H9 (cell line): ENCODE data around the gene NPTN. TPM values are rescaled to one million over a fixed set of nuclear protein-coding genes. Genes with fewer than 3 reads are reported as not detected.

Experiments
- DNase-seq: peaks from one replicate; pipeline ENCODE4 v3.0.0-alpha.2; 2017
- H2AFZ ChIP-seq: one replicate; pipeline ENCODE4 v1.6.1; 2013; ENCODE audit warnings: mild to moderate bottlenecking, low read length, control low read depth, moderate library complexity
- H2AK5ac ChIP-seq: 2 replicates; pipeline ENCODE4 v1.6.1; 2013; ENCODE audit warnings: low read length, control low read depth, mixed read lengths; ENCODE audit not compliant: insufficient read length
- H2BK120ac ChIP-seq: one replicate; pipeline ENCODE4 v1.6.1; 2013; ENCODE audit warnings: low read depth, mild to moderate bottlenecking, low read length, control low read depth, inconsistent platforms; ENCODE audit not compliant: poor library complexity, severe bottlenecking
- H2BK12ac ChIP-seq: 2 replicates; pipeline ENCODE4 v1.6.1; 2013; ENCODE audit warnings: low read length, control low read depth, mixed read lengths, low read depth; ENCODE audit not compliant: insufficient read length
- H2BK15ac ChIP-seq: 2 replicates; pipeline ENCODE4 v1.6.1; 2013; ENCODE audit warnings: low read depth, low read length, control low read depth
- H2BK20ac ChIP-seq: one replicate; pipeline ENCODE4 v1.6.1; 2013; ENCODE audit warnings: low read depth, mild to moderate bottlenecking, low read length, control low read depth, inconsistent platforms; ENCODE audit not compliant: poor library complexity, severe bottlenecking
- H2BK5ac ChIP-seq: 2 replicates; pipeline ENCODE4 v1.6.1; 2013; ENCODE audit warnings: low read length, control low read depth, mixed read lengths; ENCODE audit not compliant: insufficient read length
- H3K14ac ChIP-seq: 2 replicates; pipeline ENCODE4 v1.6.1; 2013; ENCODE audit warnings: low read length, control low read depth; ENCODE audit not compliant: insufficient read depth
- H3K18ac ChIP-seq: 2 replicates; pipeline ENCODE4 v1.6.1; 2013; ENCODE audit warnings: low read depth, mild to moderate bottlenecking, mixed read lengths, low read length, control low read depth; ENCODE audit not compliant: insufficient read length
- H3K23ac ChIP-seq: 2 replicates; pipeline ENCODE4 v1.6.1; 2013; ENCODE audit warnings: low read length, control low read depth, mixed read lengths, low read depth; ENCODE audit not compliant: insufficient read length
- H3K23me2 ChIP-seq: 2 replicates; pipeline ENCODE4 v1.6.1; 2013; ENCODE audit warnings: low read depth, mild to moderate bottlenecking, mixed read lengths, low read length, control low read depth; ENCODE audit not compliant: insufficient read length, poor library complexity, severe bottlenecking
- H3K27ac ChIP-seq: 2 replicates; pipeline ENCODE4 v1.5.1; 2013; ENCODE audit warnings: low read length, control low read depth, mixed read lengths, low read depth; ENCODE audit not compliant: insufficient read length
- H3K27me3 ChIP-seq: 2 replicates; pipeline ENCODE4 v1.6.1; 2013; ENCODE audit warnings: low read length, control low read depth, inconsistent platforms; ENCODE audit not compliant: insufficient read depth
- H3K4ac ChIP-seq: 2 replicates; pipeline ENCODE4 v1.6.1; 2013; ENCODE audit warnings: low read depth, mild to moderate bottlenecking, control low read depth, inconsistent platforms, low read length, moderate library complexity
- H3K4me1 ChIP-seq: 2 replicates; pipeline ENCODE4 v1.6.1; 2013; ENCODE audit warnings: low read length, control low read depth, inconsistent platforms; ENCODE audit not compliant: insufficient read depth
- H3K4me2 ChIP-seq: 2 replicates; pipeline ENCODE4 v1.6.1; 2013; ENCODE audit warnings: low read length, control low read depth, mixed read lengths; ENCODE audit not compliant: insufficient read length, insufficient read depth
- H3K56ac ChIP-seq: 2 replicates; pipeline ENCODE4 v1.6.1; 2013; ENCODE audit warnings: low read depth, mild to moderate bottlenecking, mixed read lengths, low read length, control low read depth; ENCODE audit not compliant: insufficient read length
- H3K79me1 ChIP-seq: 2 replicates; pipeline ENCODE4 v1.6.1; 2013; ENCODE audit warnings: low read depth, mild to moderate bottlenecking, moderate library complexity, low read length, control low read depth, inconsistent platforms; ENCODE audit not compliant: insufficient read depth, poor library complexity, severe bottlenecking
- H3K79me2 ChIP-seq: 2 replicates; pipeline ENCODE4 v1.6.1; 2013; ENCODE audit warnings: low read length, control low read depth, inconsistent platforms; ENCODE audit not compliant: insufficient read depth
- H3K9ac ChIP-seq: 2 replicates; pipeline ENCODE4 v1.6.1; 2013; ENCODE audit warnings: low read length, control low read depth, mixed read lengths; ENCODE audit not compliant: insufficient read length; ENCODE audit errors: extremely low read depth
- H3K9me3 ChIP-seq: one replicate; pipeline ENCODE4 v1.6.1; 2013; ENCODE audit warnings: low read depth, low read length, inconsistent platforms; ENCODE audit not compliant: control insufficient read depth
- H3T11ph ChIP-seq: one replicate; pipeline ENCODE4 v1.6.1; 2013; ENCODE audit warnings: mild to moderate bottlenecking, low read length, control low read depth, inconsistent platforms
- H4K20me1 ChIP-seq: one replicate; pipeline ENCODE4 v1.6.1; 2013; ENCODE audit not compliant: control insufficient read depth, insufficient read length, insufficient read depth
- H4K5ac ChIP-seq: 2 replicates; pipeline ENCODE4 v1.6.1; 2013; ENCODE audit warnings: low read depth, mild to moderate bottlenecking, mixed read lengths, low read length, control low read depth; ENCODE audit not compliant: insufficient read length
- H4K8ac ChIP-seq: replicated peaks from 2 replicates; pipeline ENCODE4 v1.6.1; 2013; ENCODE audit warnings: low read length, control low read depth, mixed read lengths, low read depth; ENCODE audit not compliant: insufficient read length
- H4K91ac ChIP-seq: 2 replicates; pipeline ENCODE4 v1.6.1; 2013; ENCODE audit warnings: low read depth, mild to moderate bottlenecking, moderate library complexity, mixed read lengths, low read length, control low read depth; ENCODE audit not compliant: insufficient read length
- H3K27ac Mint-ChIP-seq, 3 experiments: 2 replicates in 2 of 3; 3 replicates in 1 of 3; pipeline ENCODE4 v1.8.0; 2020 to 2021; ENCODE audit warnings: mixed read lengths in 3 of 3, mild to moderate bottlenecking in 1 of 3, moderate library complexity in 1 of 3
- H3K27me3 Mint-ChIP-seq: 2 replicates; pipeline ENCODE4 v1.8.0; 2021; ENCODE audit warnings: low read depth, mild to moderate bottlenecking, moderate library complexity, mixed read lengths
- H3K36me3 Mint-ChIP-seq, 3 experiments: 2 replicates in 2 of 3; 3 replicates in 1 of 3; pipeline ENCODE4 v1.8.0; 2020 to 2021; ENCODE audit warnings: low read depth in 3 of 3, mixed read lengths in 3 of 3; ENCODE audit not compliant: insufficient read depth in 1 of 3
- H3K4me1 Mint-ChIP-seq, 2 experiments: 2 replicates each; pipeline ENCODE4 v1.8.0; 2020; ENCODE audit warnings: mixed read lengths in 2 of 2
- H3K4me3 Mint-ChIP-seq, 2 experiments: 2 replicates in 1 of 2; 3 replicates in 1 of 2; pipeline ENCODE4 v1.8.0; 2020 to 2021; ENCODE audit warnings: mild to moderate bottlenecking in 2 of 2, mixed read lengths in 2 of 2, moderate library complexity in 1 of 2
- H3K9me3 Mint-ChIP-seq, 2 experiments: 2 replicates in 1 of 2; 3 replicates in 1 of 2; pipeline ENCODE4 v1.8.0; 2020; ENCODE audit warnings: mild to moderate bottlenecking in 2 of 2, mixed read lengths in 2 of 2, moderate library complexity in 1 of 2
- WGBS: extraction: QIAGEN DNeasy Blood & Tissue Kit; methylation state at CpG from one replicate; pipeline ENCODE4 v1.1.7; 2013; ENCODE audit warnings: missing lambda C conversion rate, low lambda C conversion rate, mixed read lengths; ENCODE audit not compliant: insufficient read length; ENCODE audit errors: extremely low coverage; 5-methylcytosine and 5-hydroxymethylcytosine counted together
- total RNA-seq: library from RNA; stranded (reverse); gene quantifications from 2 replicates; pipeline ENCODE4 v1.2.1, GENCODE V29; 2021
- TF ChIP-seq, protein P1 (sequence below): fragments of 200-600 bp; sonication (generic); conservative IDR thresholded peaks from 3 replicates; pipeline ENCODE4 v1.8.0; 2021; ENCODE audit warnings: antibody characterized with exemption, mild to moderate bottlenecking

The NPTN gene
- total RNA-seq, 1 experiment from 2014 or later: 89.1 TPM

DNA sequence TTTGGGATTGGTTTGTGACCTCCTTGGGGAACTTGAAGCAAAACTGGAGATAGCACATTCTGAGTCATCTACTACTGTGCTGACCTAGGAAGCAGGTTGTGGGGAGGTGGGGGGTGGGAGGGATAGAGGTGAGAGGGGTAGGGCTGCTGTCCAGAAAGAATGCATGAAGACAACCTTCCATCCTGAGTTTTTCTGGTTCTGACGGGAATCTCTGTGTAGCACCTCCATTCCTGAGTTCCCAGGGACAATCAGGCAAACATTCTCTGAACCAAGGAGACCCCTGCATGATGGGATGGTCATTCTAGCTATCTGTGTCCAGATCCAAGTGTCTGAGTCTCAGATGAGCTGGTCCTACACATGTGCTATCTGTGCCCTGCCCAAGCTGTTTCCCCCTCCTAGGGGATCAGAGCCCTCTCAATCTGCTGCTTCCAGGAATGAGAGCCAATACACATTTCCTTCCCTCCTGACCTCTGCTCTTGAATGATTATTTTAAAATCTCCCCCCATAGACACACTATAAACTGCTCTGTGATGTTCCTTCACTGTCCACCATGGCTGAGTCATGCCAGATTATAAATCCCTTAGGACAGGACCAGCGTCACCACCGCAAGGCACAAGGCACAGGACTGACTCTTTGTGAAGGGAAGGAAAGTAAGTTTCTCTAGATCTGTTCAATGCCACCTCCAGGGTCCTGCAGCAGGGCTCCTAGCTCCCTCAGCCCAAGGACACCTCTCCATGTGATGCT, 48.8 kb upstream of the NPTN start:
- Histone ChIP-seq H2BK20ac (no peak overlapping the region), H3K79me2 (peaks cover 15% of the 10 kb centered on the region; the same call in 1 of the 2 replicates), H2AFZ (no peak overlapping the region), H3K27ac (no peak overlapping the region), H3K9ac (no peak overlapping the region), H3K27me3 (no peaks in the 10 kb centered on the region), H2AK5ac (no peak overlapping the region), H2BK5ac (no peak overlapping the region), H2BK120ac (no peak overlapping the region), H3K9me3 (no peaks in the 10 kb centered on the region), H3K56ac (no peak overlapping the region), H3K18ac (no peak overlapping the region), H3K4me1 (no peaks in the 10 kb centered on the region), H4K91ac (no peak overlapping the region), H3K4me2 (no peak overlapping the region), H4K20me1 (no peaks in the 10 kb centered on the region), H4K8ac (no peak overlapping the region), H3K4ac (no peak overlapping the region), H3K23ac (no peak overlapping the region), H3K23me2 (peaks cover 11% of the 10 kb centered on the region), H3T11ph (no peak overlapping the region), H3K14ac (no peak overlapping the region), H3K79me1 (peaks cover 3% of the 10 kb centered on the region), H2BK12ac (no peak overlapping the region), H4K5ac (no peak overlapping the region), H2BK15ac (no peak overlapping the region)
- Mint-ChIP-seq H3K4me1 (peaks cover 28 to 34% of the 10 kb centered on the region in 2 experiments), H3K27me3 (no peaks in the 10 kb centered on the region; the same call in 1 of the 2 replicates), H3K27ac (no peak overlapping the region; a peak in 1 of 7 replicates), H3K9me3 (no peaks in the 10 kb centered on the region), H3K36me3 (no peaks in the 10 kb centered on the region; a peak in 3 of 7 replicates), H3K4me3 (no peak overlapping the region)
- TF ChIP-seq, protein P1, sequence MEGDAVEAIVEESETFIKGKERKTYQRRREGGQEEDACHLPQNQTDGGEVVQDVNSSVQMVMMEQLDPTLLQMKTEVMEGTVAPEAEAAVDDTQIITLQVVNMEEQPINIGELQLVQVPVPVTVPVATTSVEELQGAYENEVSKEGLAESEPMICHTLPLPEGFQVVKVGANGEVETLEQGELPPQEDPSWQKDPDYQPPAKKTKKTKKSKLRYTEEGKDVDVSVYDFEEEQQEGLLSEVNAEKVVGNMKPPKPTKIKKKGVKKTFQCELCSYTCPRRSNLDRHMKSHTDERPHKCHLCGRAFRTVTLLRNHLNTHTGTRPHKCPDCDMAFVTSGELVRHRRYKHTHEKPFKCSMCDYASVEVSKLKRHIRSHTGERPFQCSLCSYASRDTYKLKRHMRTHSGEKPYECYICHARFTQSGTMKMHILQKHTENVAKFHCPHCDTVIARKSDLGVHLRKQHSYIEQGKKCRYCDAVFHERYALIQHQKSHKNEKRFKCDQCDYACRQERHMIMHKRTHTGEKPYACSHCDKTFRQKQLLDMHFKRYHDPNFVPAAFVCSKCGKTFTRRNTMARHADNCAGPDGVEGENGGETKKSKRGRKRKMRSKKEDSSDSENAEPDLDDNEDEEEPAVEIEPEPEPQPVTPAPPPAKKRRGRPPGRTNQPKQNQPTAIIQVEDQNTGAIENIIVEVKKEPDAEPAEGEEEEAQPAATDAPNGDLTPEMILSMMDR: no peak
- no peak for DNase-seq
- WGBS: no CpG with 5 or more reads among the region's 3 CpGs
